Loucy (cell line): Measurements from ENCODE around the gene LRIG1.

Source experiments
- H2AFZ ChIP-seq: fragments of 200-600 bp; sonication (generic); 2 replicates; pipeline ENCODE4 v1.6.0; 2016; ENCODE audit warnings: antibody characterized with exemption, mild to moderate bottlenecking, low read length, moderate library complexity
- H3F3A ChIP-seq: fragments of 200-600 bp; 2 replicates; pipeline ENCODE4 v1.6.0; 2016; ENCODE audit warnings: antibody characterized with exemption, low read depth, mild to moderate bottlenecking
- H3K27me3 ChIP-seq: fragments of 200-600 bp; sonication (generic); 2 replicates; pipeline ENCODE4 v1.6.1; 2014; ENCODE audit warnings: low read length, mild to moderate bottlenecking; ENCODE audit not compliant: insufficient read depth, poor library complexity, severe bottlenecking
- H3K36me3 ChIP-seq: fragments of 200-600 bp; sonication (generic); 2 replicates; pipeline ENCODE4 v1.6.1; 2016; ENCODE audit warnings: low read length; ENCODE audit not compliant: insufficient read depth
- H3K4me1 ChIP-seq: fragments of 200-600 bp; sonication (generic); 2 replicates; pipeline ENCODE4 v1.5.1; 2014; ENCODE audit warnings: low read length, mild to moderate bottlenecking; ENCODE audit not compliant: insufficient read depth, poor library complexity, severe bottlenecking
- H3K4me2 ChIP-seq: fragments of 200-600 bp; sonication (generic); 2 replicates; pipeline ENCODE4 v1.6.0; 2014; ENCODE audit warnings: antibody characterized with exemption, low read length, low read depth, mild to moderate bottlenecking; ENCODE audit not compliant: poor library complexity, severe bottlenecking
- H3K4me3 ChIP-seq: fragments of 200-600 bp; sonication (generic); 2 replicates; pipeline ENCODE4 v1.5.1; 2014; ENCODE audit warnings: low read length, mild to moderate bottlenecking, mixed read lengths; ENCODE audit not compliant: poor library complexity, severe bottlenecking
- H3K79me2 ChIP-seq: fragments of 200-600 bp; sonication (generic); 2 replicates; pipeline ENCODE4 v1.6.1; 2014; ENCODE audit warnings: low read length; ENCODE audit not compliant: insufficient read depth
- H3K9ac ChIP-seq: fragments of 200-600 bp; sonication (generic); 2 replicates; pipeline ENCODE4 v1.6.0; 2014; ENCODE audit warnings: mild to moderate bottlenecking, low read depth, low read length, moderate library complexity; ENCODE audit not compliant: poor library complexity, severe bottlenecking
- H3K9me2 ChIP-seq: fragments of 200-600 bp; sonication (generic); replicated peaks from 2 replicates; pipeline ENCODE4 v1.6.1; 2016; ENCODE audit warnings: low read depth, low read length, mixed read lengths
- H3K9me3 ChIP-seq: fragments of 200-600 bp; sonication (generic); 2 replicates; pipeline ENCODE4 v1.6.1; 2014; ENCODE audit warnings: mild to moderate bottlenecking, antibody characterized with exemption, low read length, low read depth; ENCODE audit not compliant: insufficient read depth
- H4K20me1 ChIP-seq: fragments of 200-600 bp; sonication (generic); 2 replicates; pipeline ENCODE4 v1.6.0; 2014; ENCODE audit warnings: antibody characterized with exemption, low read length, mild to moderate bottlenecking; ENCODE audit not compliant: insufficient read depth, poor library complexity, severe bottlenecking
- CTCF ChIP-seq: fragments of 200-600 bp; sonication (generic); conservative IDR thresholded peaks from 2 replicates; pipeline ENCODE4 v1.5.1; 2014; ENCODE audit warnings: mild to moderate bottlenecking, antibody characterized with exemption, low read length
- EZH2phosphoT487 ChIP-seq: fragments of 200-600 bp; IDR thresholded peaks from 2 replicates; pipeline ENCODE4 v1.6.1; 2018; ENCODE audit warnings: antibody characterized with exemption, mild to moderate bottlenecking, moderate library complexity, borderline replicate concordance

LRIG1 gene

GRCh38 chr3:66428733-66429132 is 72.1 kb downstream of the LRIG1 start:
- Histone ChIP-seq H3K79me2 (peaks cover 98% of the 10 kb centered on the region), H3K27me3 (no peaks in the 10 kb centered on the region), H3F3A (no peaks in the 10 kb centered on the region), H3K9ac (no peak overlapping the region), H3K4me2 (no peak overlapping the region), H4K20me1 (peaks cover 5% of the 10 kb centered on the region), H3K4me3 (no peak overlapping the region), H3K9me2 (no peaks in the 10 kb centered on the region), H3K4me1 (peaks cover 43% of the 10 kb centered on the region), H2AFZ (no peak overlapping the region), H3K36me3 (peaks cover 6% of the 10 kb centered on the region; the same call in 1 of the 2 replicates), H3K9me3 (no peaks in the 10 kb centered on the region)
- TF ChIP-seq EZH2phosphoT487 (no peak), CTCF (no peak)

- no peaks in the 10 kb centered on the region for H3K9me3 ChIP-seq
- peaks cover 5% of the 10 kb centered on the region for H4K20me1 ChIP-seq
- no peaks in the 10 kb centered on the region for H3K27me3 ChIP-seq
- no peak overlapping the region for H3K4me2 ChIP-seq
- no peaks in the 10 kb centered on the region for H3F3A ChIP-seq
- H3K9ac ChIP-seq = no peak overlapping the region
- H3K9me2 ChIP-seq = no peaks in the 10 kb centered on the region
- no peak overlapping the region for H3K4me3 ChIP-seq
- H3K4me1 ChIP-seq = peaks cover 35% of the 10 kb centered on the region
- H3K36me3 ChIP-seq = peaks cover 9% of the 10 kb centered on the region; the same call in 1 of the 2 replicates
- no peak for TF ChIP-seq CTCF
- TF ChIP-seq EZH2phosphoT487 = no peak
- peaks cover 97% of the 10 kb centered on the region for H3K79me2 ChIP-seq
- H2AFZ ChIP-seq = no peak overlapping the region
Observed at GRCh38 chr3:66427951-66428474, 72.8 kb downstream of the LRIG1 start.

- Histone ChIP-seq H3K9ac (no peak overlapping the region), H3K9me3 (peaks cover 4% of the 10 kb centered on the region; the same call in 1 of the 2 replicates), H3K27me3 (no peaks in the 10 kb centered on the region), H3K36me3 (peaks cover 9% of the 10 kb centered on the region; the same call in 1 of the 2 replicates), H3K9me2 (no peaks in the 10 kb centered on the region), H4K20me1 (peaks cover 5% of the 10 kb centered on the region), H2AFZ (no peak overlapping the region), H3K4me2 (no peak overlapping the region), H3F3A (no peaks in the 10 kb centered on the region), H3K4me1 (peaks cover 29% of the 10 kb centered on the region), H3K79me2 (peaks cover 90% of the 10 kb centered on the region), H3K4me3 (no peak overlapping the region)
- TF ChIP-seq CTCF (no peak), EZH2phosphoT487 (no peak)
Observed at GRCh38 chr3:66427352-66427751, 73.5 kb downstream of the LRIG1 start.
